K562 (cell line): Measurements from ENCODE around the gene MPL.

Source experiments
- CBFB ChIP-seq: sonication (generic); formaldehyde crosslinking; IDR thresholded peaks from 2 replicates; pipeline ENCODE4 v1.4.0; 2020; ENCODE audit warnings: mild to moderate bottlenecking, missing genetic modification reagents
- CEBPB ChIP-seq: fragments of 450-650 bp; IDR thresholded peaks from 2 replicates; pipeline ENCODE4 v1.6.1; 2016; ENCODE audit warnings: missing genetic modification characterization, missing compliant biosample characterization
- COPS2 ChIP-seq: fragments of 450-650 bp; conservative IDR thresholded peaks from 2 replicates; pipeline ENCODE4 v1.6.1; 2016; ENCODE audit warnings: mild to moderate bottlenecking, moderate library complexity
- CTCF ChIP-seq, 3 experiments: IDR thresholded peaks in 2 of 3; conservative IDR thresholded peaks in 1 of 3; 2 replicates each; pipeline ENCODE4 v1.5.1; 2011 to 2012; ENCODE audit warnings: low read length in 3 of 3, mild to moderate bottlenecking in 3 of 3, control low read depth in 2 of 3, improper control_type of control experiment in 1 of 3, inconsistent platforms in 1 of 3, low read depth in 1 of 3, mixed read lengths in 1 of 3, moderate library complexity in 1 of 3; ENCODE audit not compliant: insufficient read depth in 2 of 3
- GTF3C2 ChIP-seq: IDR thresholded peaks from 3 replicates; pipeline ENCODE4 v1.6.1; 2011; ENCODE audit warnings: borderline replicate concordance, mild to moderate bottlenecking, moderate library complexity; ENCODE audit not compliant: insufficient read length; ENCODE audit errors: extremely low read depth
- HNRNPH1 ChIP-seq: fragments of 200-400 bp; formaldehyde crosslinking; optimal IDR thresholded peaks from 2 replicates; pipeline ENCODE3; 2017; ENCODE audit warnings: low read depth, mild to moderate bottlenecking, low read length, moderate library complexity
- NFYB ChIP-seq: IDR thresholded peaks from 2 replicates; pipeline ENCODE4 v1.6.1; 2011; ENCODE audit warnings: mild to moderate bottlenecking, moderate library complexity; ENCODE audit not compliant: insufficient read length; ENCODE audit errors: extremely low read depth
- NR2F6 ChIP-seq: fragments of 450-650 bp; formaldehyde crosslinking; IDR thresholded peaks from 2 replicates; pipeline ENCODE4 v1.4.0; 2020; ENCODE audit warnings: mild to moderate bottlenecking
- SREBF2 ChIP-seq: sonication (generic); formaldehyde crosslinking; IDR thresholded peaks from 2 replicates; pipeline ENCODE4 v1.4.0; 2020; ENCODE audit warnings: mild to moderate bottlenecking, missing genetic modification reagents
- TCF7 ChIP-seq: sonication (generic); IDR thresholded peaks from 2 replicates; pipeline ENCODE4 v1.6.1; 2016; ENCODE audit warnings: antibody characterized with exemption, borderline replicate concordance
- U2AF1 ChIP-seq: fragments of 200-400 bp; formaldehyde crosslinking; optimal IDR thresholded peaks from 2 replicates; pipeline ENCODE3; 2017; ENCODE audit warnings: mild to moderate bottlenecking, low read depth, low read length, moderate library complexity
- ZBTB7A ChIP-seq: IDR thresholded peaks from 2 replicates; pipeline ENCODE4 v1.6.1; 2011; ENCODE audit warnings: low read depth, mild to moderate bottlenecking, low read length, moderate library complexity, borderline replicate concordance; ENCODE audit not compliant: control insufficient read depth
- TF ChIP-seq, protein P1 (sequence below), 2 experiments: IDR thresholded peaks in 1 of 2; conservative IDR thresholded peaks in 1 of 2; 2 replicates each; pipeline ENCODE4 v1.6.1; 2016; ENCODE audit warnings: low read depth in 2 of 2, mild to moderate bottlenecking in 1 of 2, missing compliant biosample characterization in 1 of 2, missing genetic modification characterization in 1 of 2, moderate library complexity in 1 of 2

GRCh38 chr1:43337588-43337987 lies at the start of gene MPL:
- TF ChIP-seq CBFB (no peak), CTCF (IDR thresholded peaks at IDR 0.05 in 2 of 3, conservative IDR thresholded peaks at IDR 0.05 in 1 of 3; ENCODE audit: insufficient read depth in 2 of 3, low read depth in 1 of 3, low read length in 3 of 3) (no peak), COPS2 (no peak), U2AF1 (no peak), NR2F6 (CRISPR knock-in tag) (no peak), CEBPB (tag) (no peak), TCF7 (no peak), NFYB (no peak), HNRNPH1 (no peak), ZBTB7A (no peak), SREBF2 (no peak), GTF3C2 (no peak)
- TF ChIP-seq, protein P1, sequence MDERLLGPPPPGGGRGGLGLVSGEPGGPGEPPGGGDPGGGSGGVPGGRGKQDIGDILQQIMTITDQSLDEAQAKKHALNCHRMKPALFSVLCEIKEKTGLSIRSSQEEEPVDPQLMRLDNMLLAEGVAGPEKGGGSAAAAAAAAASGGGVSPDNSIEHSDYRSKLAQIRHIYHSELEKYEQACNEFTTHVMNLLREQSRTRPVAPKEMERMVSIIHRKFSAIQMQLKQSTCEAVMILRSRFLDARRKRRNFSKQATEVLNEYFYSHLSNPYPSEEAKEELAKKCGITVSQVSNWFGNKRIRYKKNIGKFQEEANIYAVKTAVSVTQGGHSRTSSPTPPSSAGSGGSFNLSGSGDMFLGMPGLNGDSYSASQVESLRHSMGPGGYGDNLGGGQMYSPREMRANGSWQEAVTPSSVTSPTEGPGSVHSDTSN (CRISPR knock-in tag; IDR thresholded peaks at IDR 0.05; ENCODE audit: low read depth), result no peak
- TF ChIP-seq, protein P1 (tag; conservative IDR thresholded peaks at IDR 0.05; ENCODE audit: low read depth), result no peak
